GM23248 (cell line): ENCODE results near the gene NCKAP1. TPM values are rescaled to one million over a fixed set of nuclear protein-coding genes. Genes with fewer than 3 reads are reported as not detected.

Source experiments
- DNase-seq: peaks from one replicate; pipeline ENCODE4 v3.0.0-alpha.2; 2015
- H2AFZ ChIP-seq: fragments of 200-600 bp; sonication (generic); 2 replicates; pipeline ENCODE4 v1.6.1; 2016; ENCODE audit warnings: antibody characterized with exemption
- H3F3A ChIP-seq: fragments of 200-600 bp; sonication (generic); 2 replicates; pipeline ENCODE4 v1.6.1; 2016; ENCODE audit warnings: mild to moderate bottlenecking, antibody characterized with exemption, mixed run types; ENCODE audit not compliant: insufficient read depth
- H3K27ac ChIP-seq: fragments of 200-600 bp; sonication (generic); 2 replicates; pipeline ENCODE4 v1.5.1; 2016; ENCODE audit warnings: mild to moderate bottlenecking
- H3K27me3 ChIP-seq: fragments of 200-600 bp; sonication (generic); replicated peaks from 2 replicates; pipeline ENCODE4 v1.6.1; 2016; ENCODE audit warnings: mild to moderate bottlenecking; ENCODE audit not compliant: insufficient read depth
- H3K36me3 ChIP-seq: fragments of 200-600 bp; sonication (generic); 2 replicates; pipeline ENCODE4 v1.6.1; 2016; ENCODE audit warnings: low read depth, mild to moderate bottlenecking
- H3K4me1 ChIP-seq: fragments of 200-600 bp; sonication (generic); 2 replicates; pipeline ENCODE4 v1.6.1; 2016; ENCODE audit warnings: mild to moderate bottlenecking; ENCODE audit not compliant: insufficient read depth
- H3K4me2 ChIP-seq: fragments of 200-600 bp; sonication (generic); one replicate; pipeline ENCODE4 v1.6.1; 2016; ENCODE audit warnings: mild to moderate bottlenecking; ENCODE audit not compliant: unreplicated experiment
- H3K4me3 ChIP-seq: fragments of 200-600 bp; sonication (generic); 2 replicates; pipeline ENCODE4 v1.5.1; 2016; ENCODE audit warnings: mild to moderate bottlenecking
- H3K79me2 ChIP-seq: fragments of 200-600 bp; sonication (generic); 2 replicates; pipeline ENCODE4 v1.6.1; 2016; ENCODE audit warnings: mild to moderate bottlenecking; ENCODE audit not compliant: insufficient read depth
- H3K9ac ChIP-seq: fragments of 200-600 bp; sonication (generic); 2 replicates; pipeline ENCODE4 v1.6.1; 2016; ENCODE audit warnings: mild to moderate bottlenecking
- H3K9me2 ChIP-seq: fragments of 200-600 bp; sonication (generic); 2 replicates; pipeline ENCODE4 v1.6.1; 2016; ENCODE audit warnings: mixed run types, mild to moderate bottlenecking, moderate library complexity; ENCODE audit not compliant: insufficient read depth
- H3K9me3 ChIP-seq: fragments of 200-600 bp; sonication (generic); one replicate; pipeline ENCODE4 v1.6.1; 2017; ENCODE audit warnings: low read depth
- H4K20me1 ChIP-seq: fragments of 200-600 bp; sonication (generic); 2 replicates; pipeline ENCODE4 v1.6.0; 2016; ENCODE audit not compliant: insufficient read depth
- EZH2 ChIP-seq: fragments of 200-600 bp; sonication (generic); IDR thresholded peaks from 2 replicates; pipeline ENCODE4 v1.6.1; 2018; ENCODE audit warnings: antibody characterized with exemption, mild to moderate bottlenecking; ENCODE audit not compliant: insufficient read depth, poor library complexity, severe bottlenecking
- EZH2phosphoT487 ChIP-seq: fragments of 200-600 bp; sonication (generic); IDR thresholded peaks from 2 replicates; pipeline ENCODE4 v1.6.1; 2018; ENCODE audit warnings: antibody characterized with exemption, moderate library complexity, mild to moderate bottlenecking, low read depth; ENCODE audit not compliant: insufficient read depth
- WGBS, 2 experiments: methylation state at CpG; one replicate each; pipeline ENCODE4 v1.1.6; 2015 to 2017; ENCODE audit warnings: low lambda C conversion rate in 2 of 2, low coverage in 1 of 2; ENCODE audit errors: missing lambda C conversion rate in 2 of 2; 5-methylcytosine and 5-hydroxymethylcytosine counted together
- in situ Hi-C: fragments of 300-500 bp; cut with MboI; formaldehyde crosslinking; loops from 2 replicates; pipeline ENCODE4 v1.15.0; 2020
- polyA plus RNA-seq: library from polyadenylated mRNA; unstranded; fragments of >200 nt; fragmentation: Nextera tagmentation; extraction: Ambion mirVana; gene quantifications from 2 replicates; pipeline ENCODE4 v1.2.1, GENCODE V29; 2016
- total RNA-seq: library from RNA; depleted of rRNA; stranded (reverse); fragments of >200 nt; shearing (Covaris generic); gene quantifications from 2 replicates; pipeline ENCODE4 v1.2.3, GENCODE V29; 2014

Gene NCKAP1
- total and polyA plus RNA-seq, 2 experiments from 2014 or later = 58.9 to 201 TPM

- Histone ChIP-seq H4K20me1 (no peaks in the 10 kb centered on the region), H3K4me1 (peaks cover 17% of the 10 kb centered on the region), H3K27me3 (no peaks in the 10 kb centered on the region), H3F3A (peaks cover 26% of the 10 kb centered on the region), H3K9me3 (no peaks in the 10 kb centered on the region), H3K9ac (no peak overlapping the region), H3K4me3 (no peak overlapping the region), H3K79me2 (no peaks in the 10 kb centered on the region; the same call in none of the 2 replicates), H3K36me3 (peaks cover 31% of the 10 kb centered on the region; the same call in 1 of the 2 replicates), H3K9me2 (no peaks in the 10 kb centered on the region), H3K4me2 (no peak overlapping the region), H3K27ac (no peak overlapping the region), H2AFZ (no peak overlapping the region)
- no peak for TF ChIP-seq EZH2
- no peak for TF ChIP-seq EZH2phosphoT487
- in situ Hi-C loops = no loop called here
- no peak for DNase-seq
- 57 to 59% methylated on average over 5 of the region's 5 CpGs for WGBS, 2 experiments
These were observed 117.6 kb downstream of the NCKAP1 start for GRCh38 chr2:182920631-182921056.

- Histone ChIP-seq H3K79me2 (no peaks in the 10 kb centered on the region; the same call in 1 of the 2 replicates), H3K9me2 (no peaks in the 10 kb centered on the region), H4K20me1 (no peaks in the 10 kb centered on the region), H3K27ac (no peak overlapping the region), H3K4me3 (no peak overlapping the region), H3K9me3 (no peaks in the 10 kb centered on the region), H3F3A (peaks cover 31% of the 10 kb centered on the region), H3K4me2 (no peak overlapping the region), H3K36me3 (peaks cover 25% of the 10 kb centered on the region; the same call in 1 of the 2 replicates), H2AFZ (no peak overlapping the region), H3K4me1 (peaks cover 22% of the 10 kb centered on the region), H3K9ac (no peak overlapping the region), H3K27me3 (no peaks in the 10 kb centered on the region)
- TF ChIP-seq EZH2phosphoT487 = no peak
- TF ChIP-seq EZH2 = no peak
- DNase-seq = no peak
- in situ Hi-C loops = no loop called here
- WGBS, 2 experiments = 95% methylated on average over 7 of the region's 7 CpGs
These were observed 118.2 kb downstream of the NCKAP1 start for GRCh38 chr2:182920089-182920488.

- no peak overlapping the region for H2AFZ ChIP-seq
- in situ Hi-C loops = no loop called here
- 47 to 60% methylated on average over 1 of the region's 1 CpG for WGBS, 2 experiments
These were observed 119.2 kb downstream of the NCKAP1 start for GRCh38 chr2:182918961-182919652.

DNA sequence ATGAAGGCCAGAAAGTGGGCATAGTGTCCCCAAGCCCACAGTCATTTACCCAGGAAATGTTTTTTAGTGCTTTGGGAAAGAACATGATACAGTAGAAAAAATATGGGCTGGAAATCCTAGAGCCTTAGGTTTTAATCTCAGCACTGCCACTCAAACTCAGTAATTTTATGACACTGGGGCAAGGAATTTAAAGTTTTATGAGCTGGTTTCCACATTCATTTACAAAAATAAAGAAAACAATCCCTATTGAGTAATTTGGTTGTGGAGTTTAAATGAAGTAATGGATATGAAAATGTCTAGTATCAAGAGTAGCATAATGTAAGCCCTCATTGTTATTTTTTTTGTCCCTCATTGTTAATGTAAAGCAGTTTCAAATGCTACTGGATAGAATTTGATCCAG is 120.3 kb downstream of the NCKAP1 start:
- H3K4me3 ChIP-seq = no peak overlapping the region
- no peak overlapping the region for H3K4me2 ChIP-seq
- no peak overlapping the region for H3K9ac ChIP-seq
- in situ Hi-C loops = no loop called here
- H3K4me1 ChIP-seq = peaks cover 20% of the 10 kb centered on the region
- peaks cover 37% of the 10 kb centered on the region for H3K36me3 ChIP-seq
- no peaks in the 10 kb centered on the region for H4K20me1 ChIP-seq
- H3K9me2 ChIP-seq = no peaks in the 10 kb centered on the region
- DNase-seq = no peak
- H3K27me3 ChIP-seq = no peaks in the 10 kb centered on the region
- no peaks in the 10 kb centered on the region for H3K9me3 ChIP-seq
- no peak overlapping the region for H3K27ac ChIP-seq
- H3K79me2 ChIP-seq = no peaks in the 10 kb centered on the region; the same call in 1 of the 2 replicates
- peaks cover 38% of the 10 kb centered on the region for H3F3A ChIP-seq
- H2AFZ ChIP-seq = no peak overlapping the region
- TF ChIP-seq EZH2 (no peak), EZH2phosphoT487 (no peak)

More at GRCh38 chr2:182918961-182919652, 119.2 kb downstream of the NCKAP1 start:
- H3F3A ChIP-seq = peaks cover 38% of the 10 kb centered on the region
- TF ChIP-seq EZH2phosphoT487 = no peak
- TF ChIP-seq EZH2 = no peak
- no peak overlapping the region for H3K4me3 ChIP-seq
- H3K36me3 ChIP-seq = peaks cover 31% of the 10 kb centered on the region
- no peaks in the 10 kb centered on the region for H3K9me3 ChIP-seq
- H3K4me2 ChIP-seq = no peak overlapping the region
- H3K27ac ChIP-seq = no peak overlapping the region
- no peaks in the 10 kb centered on the region for H3K9me2 ChIP-seq
- H3K9ac ChIP-seq = no peak overlapping the region
- no peaks in the 10 kb centered on the region; the same call in 1 of the 2 replicates for H3K79me2 ChIP-seq
- no peak for DNase-seq
- H4K20me1 ChIP-seq = no peaks in the 10 kb centered on the region
- H3K4me1 ChIP-seq = peaks cover 21% of the 10 kb centered on the region
- no peaks in the 10 kb centered on the region for H3K27me3 ChIP-seq
